HepG2 (cell line): ENCODE data around the gene HYAL2. TPM values are rescaled to one million over a fixed set of nuclear protein-coding genes. Genes with fewer than 3 reads are reported as not detected.

ENCODE experiments used
- DNMT1 ChIP-seq: sonication (generic); formaldehyde crosslinking; IDR thresholded peaks from 2 replicates; pipeline ENCODE4 v1.5.1; 2020; ENCODE audit warnings: mild to moderate bottlenecking, missing genetic modification reagents
- FOXA1 ChIP-seq, 2 experiments: fragments of 450-650 bp in 1 of 2; sonication (generic) in 1 of 2; formaldehyde crosslinking in 1 of 2; IDR thresholded peaks; 2 replicates each; pipeline versions ENCODE4 v1.4.0 to v1.6.1; 2016 to 2020; ENCODE audit warnings: missing genetic modification reagents in 1 of 2
- LCORL ChIP-seq, 2 experiments: fragments of 450-650 bp in 1 of 2; sonication (generic) in 1 of 2; formaldehyde crosslinking in 1 of 2; IDR thresholded peaks; 2 replicates each; pipeline versions ENCODE4 v1.5.0 to v1.6.1; 2017 to 2020; ENCODE audit warnings: antibody characterized with exemption in 1 of 2, missing genetic modification reagents in 1 of 2
- REPIN1 ChIP-seq: sonication (generic); formaldehyde crosslinking; IDR thresholded peaks from 2 replicates; pipeline ENCODE4 v1.8.0; 2022; ENCODE audit warnings: missing genetic modification reagents, low read depth, mild to moderate bottlenecking, borderline replicate concordance
- TBX2 ChIP-seq: sonication (generic); formaldehyde crosslinking; IDR thresholded peaks from 2 replicates; pipeline ENCODE4 v1.5.0; 2020; ENCODE audit warnings: missing genetic modification reagents, mild to moderate bottlenecking, borderline replicate concordance
- ZFP82 ChIP-seq: sonication (generic); formaldehyde crosslinking; IDR thresholded peaks from 2 replicates; pipeline ENCODE4 v1.5.1; 2020; ENCODE audit warnings: mild to moderate bottlenecking, missing genetic modification reagents, borderline replicate concordance
- ZNF230 ChIP-seq: sonication (generic); formaldehyde crosslinking; IDR thresholded peaks from 2 replicates; pipeline ENCODE4 v1.4.0; 2020; ENCODE audit warnings: mild to moderate bottlenecking, missing genetic modification reagents
- ZNF331 ChIP-seq: sonication (generic); formaldehyde crosslinking; IDR thresholded peaks from 2 replicates; pipeline ENCODE4 v1.4.0; 2020; ENCODE audit warnings: missing genetic modification reagents
- ZNF7 ChIP-seq: IDR thresholded peaks from 2 replicates; pipeline ENCODE4 v1.6.1; 2016; ENCODE audit warnings: missing biosample characterization, missing genetic modification reagents
- ZNF773 ChIP-seq: sonication (generic); formaldehyde crosslinking; IDR thresholded peaks from 2 replicates; pipeline ENCODE4 v1.4.0; 2020; ENCODE audit warnings: missing genetic modification reagents, borderline replicate concordance
- polyA plus RNA-seq, 8 experiments: library from polyadenylated mRNA; depleted of rRNA in 3 of 8; stranded (reverse) in 7 of 8; unstranded in 1 of 8; fragments of >200 nt; fragmentation: Illumina TruSeq in 4 of 8; extraction: Trizol in 4 of 8; gene quantifications; 2 replicates each; pipeline versions ENCODE4 v1.2.1 to v1.2.3, GENCODE V29; 2011 to 2016; ENCODE audit warnings: low read depth in 4 of 8, missing spikeins in 1 of 8, mixed read lengths in 1 of 8; ENCODE audit not compliant: insufficient read depth in 1 of 8
- total RNA-seq, 5 experiments: library from RNA; depleted of rRNA; stranded (reverse); fragments of >200 nt; fragmentation: Illumina TruSeq; extraction: Trizol; gene quantifications; 2 replicates each; pipeline ENCODE4 v1.2.3, GENCODE V29; 2016; ENCODE audit warnings: low read depth in 1 of 5
- TF ChIP-seq, protein P1 (sequence below): sonication (generic); formaldehyde crosslinking; IDR thresholded peaks from 2 replicates; pipeline ENCODE4 v1.4.0; 2020; ENCODE audit warnings: missing genetic modification reagents
- TF ChIP-seq, protein P2 (sequence below): sonication (generic); formaldehyde crosslinking; IDR thresholded peaks from 2 replicates; pipeline ENCODE4 v1.4.0; 2020; ENCODE audit warnings: missing genetic modification reagents
- TF ChIP-seq, protein P3 (sequence below): sonication (generic); formaldehyde crosslinking; IDR thresholded peaks from 2 replicates; pipeline ENCODE4 v1.5.0; 2020; ENCODE audit warnings: mild to moderate bottlenecking, missing genetic modification reagents, borderline replicate concordance
- TF ChIP-seq, protein P4 (sequence below): sonication (generic); formaldehyde crosslinking; IDR thresholded peaks from 2 replicates; pipeline ENCODE4 v1.5.1; 2020; ENCODE audit warnings: mild to moderate bottlenecking, missing genetic modification reagents
- TF ChIP-seq, protein P5 (sequence below): conservative IDR thresholded peaks from 2 replicates; pipeline ENCODE4 v1.6.1; 2018; ENCODE audit warnings: missing genetic modification reagents
- TF ChIP-seq, protein P6 (sequence below): sonication (generic); formaldehyde crosslinking; IDR thresholded peaks from 2 replicates; pipeline ENCODE4 v1.4.0; 2020; ENCODE audit warnings: low read depth, mild to moderate bottlenecking, missing genetic modification reagents

Gene HYAL2
- total and polyA plus RNA-seq, 2 of the 13 experiments (the other 11 are each of a cell fraction or from before 2014, with no cell fraction given): 76.2 to 102 TPM

DNA sequence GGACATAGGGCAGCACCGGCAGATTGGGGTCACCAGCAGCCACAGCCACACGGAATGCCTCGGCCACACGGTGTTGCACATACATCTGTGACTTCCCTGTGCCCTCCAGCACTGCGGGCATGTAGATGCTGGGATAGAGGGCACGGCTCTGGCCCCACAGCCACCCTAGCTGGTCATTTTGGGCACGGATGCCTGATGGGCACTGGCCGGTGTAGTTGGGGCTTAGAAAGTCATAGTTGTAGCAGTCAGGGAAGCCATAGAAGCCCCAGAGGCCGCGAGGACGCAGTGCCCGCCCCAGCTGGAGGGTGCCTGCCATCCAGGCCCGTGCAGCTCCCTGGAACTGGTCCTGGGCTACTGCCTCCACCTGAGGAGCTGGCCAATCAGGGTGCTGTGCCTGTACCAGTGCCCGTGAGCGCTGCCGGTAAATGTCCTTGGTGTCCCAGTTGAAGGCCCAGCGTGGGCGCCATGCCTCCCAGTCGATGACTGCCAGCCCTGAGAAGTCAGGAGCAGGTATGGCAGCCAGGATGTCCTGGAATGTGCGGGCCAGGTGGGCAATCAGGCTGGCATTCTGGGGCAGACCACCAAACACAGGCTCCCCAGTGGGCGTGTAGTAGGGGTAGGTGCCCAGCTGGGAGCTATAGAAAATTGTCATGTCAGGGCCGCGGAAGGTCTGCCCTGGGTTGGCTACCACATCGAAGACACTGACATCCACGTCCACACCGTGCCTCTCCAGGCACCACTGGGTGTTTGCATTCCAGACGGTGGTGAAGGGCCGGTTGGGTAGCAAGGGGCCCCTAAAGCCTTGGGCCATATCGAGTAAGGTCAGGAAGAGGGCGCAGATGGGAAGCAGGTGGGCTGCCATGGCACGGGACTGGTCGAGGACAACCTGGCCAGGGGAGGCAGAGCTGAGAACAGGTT is 20.2 kb downstream of the HYAL2 start (continued):
- TF ChIP-seq, protein P1, sequence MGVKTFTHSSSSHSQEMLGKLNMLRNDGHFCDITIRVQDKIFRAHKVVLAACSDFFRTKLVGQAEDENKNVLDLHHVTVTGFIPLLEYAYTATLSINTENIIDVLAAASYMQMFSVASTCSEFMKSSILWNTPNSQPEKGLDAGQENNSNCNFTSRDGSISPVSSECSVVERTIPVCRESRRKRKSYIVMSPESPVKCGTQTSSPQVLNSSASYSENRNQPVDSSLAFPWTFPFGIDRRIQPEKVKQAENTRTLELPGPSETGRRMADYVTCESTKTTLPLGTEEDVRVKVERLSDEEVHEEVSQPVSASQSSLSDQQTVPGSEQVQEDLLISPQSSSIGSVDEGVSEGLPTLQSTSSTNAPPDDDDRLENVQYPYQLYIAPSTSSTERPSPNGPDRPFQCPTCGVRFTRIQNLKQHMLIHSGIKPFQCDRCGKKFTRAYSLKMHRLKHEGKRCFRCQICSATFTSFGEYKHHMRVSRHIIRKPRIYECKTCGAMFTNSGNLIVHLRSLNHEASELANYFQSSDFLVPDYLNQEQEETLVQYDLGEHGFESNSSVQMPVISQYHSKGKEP: no peak
- no peak for TF ChIP-seq LCORL (IDR thresholded peaks at IDR 0.05)
- no peak for TF ChIP-seq LCORL (CRISPR knock-in tag; IDR thresholded peaks at IDR 0.05)
- TF ChIP-seq, protein P2, sequence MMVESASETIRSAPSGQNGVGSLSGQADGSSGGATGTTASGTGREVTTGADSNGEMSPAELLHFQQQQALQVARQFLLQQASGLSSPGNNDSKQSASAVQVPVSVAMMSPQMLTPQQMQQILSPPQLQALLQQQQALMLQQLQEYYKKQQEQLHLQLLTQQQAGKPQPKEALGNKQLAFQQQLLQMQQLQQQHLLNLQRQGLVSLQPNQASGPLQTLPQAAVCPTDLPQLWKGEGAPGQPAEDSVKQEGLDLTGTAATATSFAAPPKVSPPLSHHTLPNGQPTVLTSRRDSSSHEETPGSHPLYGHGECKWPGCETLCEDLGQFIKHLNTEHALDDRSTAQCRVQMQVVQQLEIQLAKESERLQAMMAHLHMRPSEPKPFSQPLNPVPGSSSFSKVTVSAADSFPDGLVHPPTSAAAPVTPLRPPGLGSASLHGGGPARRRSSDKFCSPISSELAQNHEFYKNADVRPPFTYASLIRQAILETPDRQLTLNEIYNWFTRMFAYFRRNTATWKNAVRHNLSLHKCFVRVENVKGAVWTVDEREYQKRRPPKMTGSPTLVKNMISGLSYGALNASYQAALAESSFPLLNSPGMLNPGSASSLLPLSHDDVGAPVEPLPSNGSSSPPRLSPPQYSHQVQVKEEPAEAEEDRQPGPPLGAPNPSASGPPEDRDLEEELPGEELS (CRISPR knock-in tag): 0 out of 2 replicates have a peak, but pooled peaks have one; percentile 12
- TF ChIP-seq, protein P3, sequence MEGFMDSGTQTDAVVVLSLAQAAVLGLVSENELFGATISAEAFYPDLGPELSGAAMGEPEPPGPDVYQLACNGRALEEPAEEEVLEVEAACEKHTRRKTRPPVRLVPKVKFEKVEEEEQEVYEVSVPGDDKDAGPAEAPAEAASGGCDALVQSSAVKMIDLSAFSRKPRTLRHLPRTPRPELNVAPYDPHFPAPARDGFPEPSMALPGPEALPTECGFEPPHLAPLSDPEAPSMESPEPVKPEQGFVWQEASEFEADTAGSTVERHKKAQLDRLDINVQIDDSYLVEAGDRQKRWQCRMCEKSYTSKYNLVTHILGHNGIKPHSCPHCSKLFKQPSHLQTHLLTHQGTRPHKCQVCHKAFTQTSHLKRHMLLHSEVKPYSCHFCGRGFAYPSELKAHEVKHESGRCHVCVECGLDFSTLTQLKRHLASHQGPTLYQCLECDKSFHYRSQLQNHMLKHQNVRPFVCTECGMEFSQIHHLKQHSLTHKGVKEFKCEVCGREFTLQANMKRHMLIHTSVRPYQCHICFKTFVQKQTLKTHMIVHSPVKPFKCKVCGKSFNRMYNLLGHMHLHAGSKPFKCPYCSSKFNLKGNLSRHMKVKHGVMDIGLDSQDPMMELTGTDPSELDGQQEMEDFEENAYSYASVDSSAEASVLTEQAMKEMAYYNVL: no peak
- TF ChIP-seq ZNF331 (CRISPR knock-in tag): no peak
- TF ChIP-seq ZFP82 (CRISPR knock-in tag): no peak
- 0 out of 2 replicates have a peak, but pooled peaks have one; percentile 55 for TF ChIP-seq DNMT1 (CRISPR knock-in tag)
- no peak for TF ChIP-seq REPIN1 (CRISPR knock-in tag)
- TF ChIP-seq, protein P4, sequence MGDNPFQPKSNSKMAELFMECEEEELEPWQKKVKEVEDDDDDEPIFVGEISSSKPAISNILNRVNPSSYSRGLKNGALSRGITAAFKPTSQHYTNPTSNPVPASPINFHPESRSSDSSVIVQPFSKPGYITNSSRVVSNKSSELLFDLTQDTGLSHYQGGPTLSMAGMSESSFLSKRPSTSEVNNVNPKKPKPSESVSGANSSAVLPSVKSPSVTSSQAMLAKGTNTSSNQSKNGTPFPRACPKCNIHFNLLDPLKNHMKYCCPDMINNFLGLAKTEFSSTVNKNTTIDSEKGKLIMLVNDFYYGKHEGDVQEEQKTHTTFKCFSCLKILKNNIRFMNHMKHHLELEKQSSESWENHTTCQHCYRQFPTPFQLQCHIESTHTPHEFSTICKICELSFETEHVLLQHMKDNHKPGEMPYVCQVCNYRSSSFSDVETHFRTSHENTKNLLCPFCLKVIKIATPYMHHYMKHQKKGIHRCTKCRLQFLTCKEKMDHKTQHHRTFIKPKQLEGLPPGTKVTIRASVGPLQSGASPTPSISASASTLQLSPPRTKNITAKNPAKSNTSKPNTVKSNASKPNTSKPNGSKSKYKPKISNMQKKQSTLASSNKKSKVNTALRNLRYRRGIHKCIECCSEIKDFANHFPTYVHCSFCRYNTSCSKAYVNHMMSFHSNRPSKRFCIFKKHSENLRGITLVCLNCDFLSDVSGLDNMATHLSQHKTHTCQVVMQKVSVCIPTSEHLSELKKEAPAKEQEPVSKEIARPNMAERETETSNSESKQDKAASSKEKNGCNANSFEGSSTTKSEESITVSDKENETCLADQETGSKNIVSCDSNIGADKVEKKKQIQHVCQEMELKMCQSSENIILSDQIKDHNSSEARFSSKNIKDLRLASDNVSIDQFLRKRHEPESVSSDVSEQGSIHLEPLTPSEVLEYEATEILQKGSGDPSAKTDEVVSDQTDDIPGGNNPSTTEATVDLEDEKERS (CRISPR knock-in tag): 0 out of 2 replicates have a peak, but pooled peaks have one; percentile 28
- TF ChIP-seq FOXA1 (IDR thresholded peaks at IDR 0.05): no peak
- no peak for TF ChIP-seq FOXA1 (CRISPR knock-in tag; IDR thresholded peaks at IDR 0.05)
- no peak for TF ChIP-seq ZNF230 (CRISPR knock-in tag)
- peak; percentile 1; the same call in 1 of the 2 replicates for TF ChIP-seq TBX2
- TF ChIP-seq, protein P5, sequence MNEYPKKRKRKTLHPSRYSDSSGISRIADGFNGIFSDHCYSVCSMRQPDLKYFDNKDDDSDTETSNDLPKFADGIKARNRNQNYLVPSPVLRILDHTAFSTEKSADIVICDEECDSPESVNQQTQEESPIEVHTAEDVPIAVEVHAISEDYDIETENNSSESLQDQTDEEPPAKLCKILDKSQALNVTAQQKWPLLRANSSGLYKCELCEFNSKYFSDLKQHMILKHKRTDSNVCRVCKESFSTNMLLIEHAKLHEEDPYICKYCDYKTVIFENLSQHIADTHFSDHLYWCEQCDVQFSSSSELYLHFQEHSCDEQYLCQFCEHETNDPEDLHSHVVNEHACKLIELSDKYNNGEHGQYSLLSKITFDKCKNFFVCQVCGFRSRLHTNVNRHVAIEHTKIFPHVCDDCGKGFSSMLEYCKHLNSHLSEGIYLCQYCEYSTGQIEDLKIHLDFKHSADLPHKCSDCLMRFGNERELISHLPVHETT (CRISPR knock-in tag): no peak
- TF ChIP-seq, protein P6, sequence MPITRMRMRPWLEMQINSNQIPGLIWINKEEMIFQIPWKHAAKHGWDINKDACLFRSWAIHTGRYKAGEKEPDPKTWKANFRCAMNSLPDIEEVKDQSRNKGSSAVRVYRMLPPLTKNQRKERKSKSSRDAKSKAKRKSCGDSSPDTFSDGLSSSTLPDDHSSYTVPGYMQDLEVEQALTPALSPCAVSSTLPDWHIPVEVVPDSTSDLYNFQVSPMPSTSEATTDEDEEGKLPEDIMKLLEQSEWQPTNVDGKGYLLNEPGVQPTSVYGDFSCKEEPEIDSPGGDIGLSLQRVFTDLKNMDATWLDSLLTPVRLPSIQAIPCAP (CRISPR knock-in tag): no peak
- TF ChIP-seq ZNF773 (CRISPR knock-in tag): no peak
- no peak for TF ChIP-seq ZNF7 (CRISPR knock-in tag)
